Cardiac muscle cell (in vitro differentiated cells and primary cell): ENCODE data around the gene GLB1L2. TPM values are rescaled to one million over a fixed set of nuclear protein-coding genes. Genes with fewer than 3 reads are reported as not detected.
A peak's percentile ranks its signal among the peaks of the same experiment; 100 is the strongest.

Source experiments
- DNase-seq, 2 donors: peaks; one replicate each; pipeline versions ENCODE4 v3.0.0 to v3.0.0-alpha.2; 2010 to 2017; ENCODE audit warnings: low read depth in 1 of 2, low spot score in 1 of 2
- H3K27ac ChIP-seq: fragments of 200-600 bp; sonication (generic); 2 replicates; pipeline ENCODE4 v1.5.1; 2016
- H3K27me3 ChIP-seq: fragments of 200-600 bp; sonication (generic); 2 replicates; pipeline ENCODE4 v1.6.0; 2016; ENCODE audit warnings: control low read depth
- H3K36me3 ChIP-seq: fragments of 200-600 bp; sonication (generic); 2 replicates; pipeline ENCODE4 v1.5.1; 2016; ENCODE audit warnings: control low read depth
- H3K4me1 ChIP-seq: fragments of 200-600 bp; sonication (generic); 2 replicates; pipeline ENCODE4 v1.8.1; 2017; ENCODE audit warnings: low read depth, mild to moderate bottlenecking, mixed run types
- H3K4me3 ChIP-seq: fragments of 200-600 bp; sonication (generic); 2 replicates; pipeline ENCODE4 v1.5.1; 2016; ENCODE audit warnings: mild to moderate bottlenecking
- H3K9me3 ChIP-seq: fragments of 200-600 bp; sonication (generic); 2 replicates; pipeline ENCODE4 v1.5.1; 2017; ENCODE audit warnings: low read depth, mild to moderate bottlenecking, control low read depth
- CTCF ChIP-seq: IDR thresholded peaks from 2 replicates; pipeline ENCODE4 v1.5.1; 2012; ENCODE audit warnings: low read depth, mild to moderate bottlenecking, low read length
- polyA plus RNA-seq: library from polyadenylated mRNA; unstranded; fragments of >200 nt; fragmentation: Nextera tagmentation; extraction: Ambion mirVana; gene quantifications from 2 replicates; pipeline ENCODE4 v1.2.1, GENCODE V29; 2016
- total RNA-seq: library from RNA; depleted of rRNA; stranded (reverse); fragments of >200 nt; gene quantifications from 2 replicates; pipeline ENCODE4 v1.2.3, GENCODE V29; 2016

GLB1L2 gene
- total and polyA plus RNA-seq, 2 experiments from 2014 or later: 2.6 to 3.8 TPM

DNA sequence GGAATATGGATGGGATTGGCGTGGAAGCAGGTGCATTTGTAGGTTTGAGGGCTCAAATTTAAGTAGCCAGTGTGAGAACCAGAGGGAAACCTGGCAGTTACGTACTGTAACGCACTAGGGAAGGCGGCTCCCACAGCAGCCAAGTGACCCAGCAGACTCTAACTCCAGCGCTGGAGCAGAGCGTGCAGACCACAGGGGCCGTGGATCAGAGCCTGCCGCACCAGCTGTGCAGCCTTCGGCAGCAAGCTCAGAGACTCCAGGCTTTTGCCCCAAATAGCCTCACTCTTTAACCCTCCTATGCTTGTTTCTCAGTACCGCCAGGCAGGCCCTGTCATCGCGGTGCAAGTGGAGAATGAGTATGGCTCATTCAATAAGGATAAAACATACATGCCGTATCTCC lies 43.3 kb upstream of the GLB1L2 start:
- Histone ChIP-seq H3K4me1 (no peaks in the 10 kb centered on the region), H3K9me3 (no peaks in the 10 kb centered on the region), H3K27me3 (no peaks in the 10 kb centered on the region), H3K27ac (no peak overlapping the region), H3K4me3 (no peak overlapping the region), H3K36me3 (no peaks in the 10 kb centered on the region)
- DNase-seq: no peak
- no peak for TF ChIP-seq CTCF

DNA sequence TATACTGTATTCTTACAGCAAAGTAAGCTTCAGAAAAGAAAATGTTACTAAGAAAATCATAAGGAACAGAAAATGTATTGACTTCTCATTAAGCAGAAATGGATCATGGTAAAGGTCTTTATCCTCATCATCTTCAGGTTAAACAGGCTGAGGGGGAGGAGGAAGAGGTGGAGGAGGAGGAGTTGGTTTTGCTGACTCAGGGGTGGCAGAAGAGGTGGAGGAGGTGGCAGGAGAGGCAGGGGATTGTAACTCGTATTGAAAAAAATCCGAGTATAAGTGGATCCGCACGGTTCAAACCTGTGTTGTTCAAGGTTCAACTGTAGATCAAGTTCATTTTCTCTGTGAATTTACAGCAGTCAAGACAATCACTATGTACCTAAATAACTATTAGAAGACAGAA lies 42.6 kb upstream of the GLB1L2 start:
- H3K9me3 ChIP-seq: no peaks in the 10 kb centered on the region
- no peak overlapping the region for H3K4me3 ChIP-seq
- TF ChIP-seq CTCF: no peak
- no peaks in the 10 kb centered on the region for H3K4me1 ChIP-seq
- no peak overlapping the region for H3K27ac ChIP-seq
- no peaks in the 10 kb centered on the region for H3K36me3 ChIP-seq
- H3K27me3 ChIP-seq: no peaks in the 10 kb centered on the region
- DNase-seq: no peak

- Histone ChIP-seq H3K4me3 (no peak overlapping the region), H3K4me1 (no peaks in the 10 kb centered on the region), H3K27me3 (no peaks in the 10 kb centered on the region), H3K36me3 (no peaks in the 10 kb centered on the region), H3K27ac (no peak overlapping the region), H3K9me3 (no peaks in the 10 kb centered on the region)
- no peak for TF ChIP-seq CTCF
- DNase-seq: peak in 1 of 2 donors; percentile 13
Observed at GRCh38 chr11:134289789-134290188, 42.0 kb upstream of the GLB1L2 start.

GRCh38 chr11:134290646-134291045 lies 41.1 kb upstream of the GLB1L2 start:
- DNase-seq: no peak
- Histone ChIP-seq H3K27me3 (no peaks in the 10 kb centered on the region), H3K36me3 (no peaks in the 10 kb centered on the region), H3K4me3 (no peak overlapping the region), H3K4me1 (no peaks in the 10 kb centered on the region), H3K27ac (no peak overlapping the region), H3K9me3 (no peaks in the 10 kb centered on the region)
- no peak for TF ChIP-seq CTCF

DNA sequence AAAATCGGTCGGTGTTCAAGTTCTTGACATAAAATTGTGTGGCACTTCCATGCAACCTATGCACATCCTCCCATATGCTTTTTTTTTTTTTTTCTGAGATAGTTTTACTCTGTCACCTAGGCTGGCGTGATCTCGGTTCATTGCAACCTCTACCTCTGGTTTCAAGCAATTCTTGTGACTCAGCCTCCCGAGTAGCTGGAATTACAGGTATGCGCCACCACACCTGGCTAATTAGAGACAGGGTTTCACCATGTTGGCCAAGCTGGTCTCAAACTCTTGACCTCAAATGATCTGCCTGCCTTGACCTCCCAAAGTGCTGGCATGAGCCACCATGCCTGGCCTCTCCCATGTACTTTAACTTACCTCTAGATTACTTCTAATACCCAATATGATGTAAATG lies 40.6 kb upstream of the GLB1L2 start:
- H3K27ac ChIP-seq: no peak overlapping the region
- H3K27me3 ChIP-seq: no peaks in the 10 kb centered on the region
- no peaks in the 10 kb centered on the region for H3K9me3 ChIP-seq
- no peaks in the 10 kb centered on the region for H3K4me1 ChIP-seq
- TF ChIP-seq CTCF: no peak
- no peak overlapping the region for H3K4me3 ChIP-seq
- no peak for DNase-seq
- no peaks in the 10 kb centered on the region for H3K36me3 ChIP-seq

DNA sequence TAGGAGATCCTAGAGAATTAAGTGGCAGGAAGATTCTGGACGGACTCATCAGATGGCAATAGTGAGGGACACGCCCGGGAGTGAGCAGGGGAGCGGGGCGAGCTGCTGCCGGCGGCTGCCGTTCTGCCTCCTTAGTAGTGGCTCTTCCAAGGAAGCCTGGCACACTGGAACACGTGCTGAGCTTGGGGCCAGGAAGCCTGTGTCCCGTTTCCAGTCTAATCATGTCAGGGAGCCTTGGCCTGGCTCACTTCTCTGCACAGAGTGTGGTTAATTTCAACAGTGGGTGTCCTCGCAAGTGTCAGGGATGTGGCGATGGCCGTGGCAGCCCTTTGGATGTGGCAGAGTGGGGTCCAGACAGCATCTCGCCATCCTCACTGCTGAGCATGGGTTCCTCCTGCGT lies 39.1 kb upstream of the GLB1L2 start:
- Histone ChIP-seq H3K4me3 (no peak overlapping the region), H3K36me3 (no peaks in the 10 kb centered on the region), H3K9me3 (no peaks in the 10 kb centered on the region), H3K4me1 (no peaks in the 10 kb centered on the region), H3K27me3 (no peaks in the 10 kb centered on the region), H3K27ac (no peak overlapping the region)
- DNase-seq: no peak
- no peak for TF ChIP-seq CTCF
